DOHH2 (cell line): Measurements from ENCODE around the gene GABRA5.

ENCODE experiments used
- H3F3A ChIP-seq: fragments of 200-600 bp; sonication (generic), shearing (Covaris generic); 2 replicates; pipeline ENCODE4 v1.6.0; 2016; ENCODE audit warnings: antibody characterized with exemption, mild to moderate bottlenecking; ENCODE audit not compliant: control insufficient read depth, insufficient read depth
- H3K27ac ChIP-seq: fragments of 200-600 bp; sonication (generic); 2 replicates; pipeline ENCODE4 v1.5.1; 2014; ENCODE audit warnings: low read depth, mild to moderate bottlenecking, low read length, moderate library complexity
- H3K27me3 ChIP-seq: fragments of 200-600 bp; sonication (generic); 2 replicates; pipeline ENCODE4 v1.6.1; 2014; ENCODE audit warnings: mild to moderate bottlenecking, low read length, mixed read lengths; ENCODE audit not compliant: control insufficient read depth
- H3K36me3 ChIP-seq: fragments of 200-600 bp; sonication (generic); 2 replicates; pipeline ENCODE4 v1.6.1; 2014; ENCODE audit warnings: mild to moderate bottlenecking, low read length, moderate library complexity, mixed read lengths; ENCODE audit not compliant: control insufficient read depth
- H3K4me1 ChIP-seq: fragments of 200-600 bp; sonication (generic); 2 replicates; pipeline ENCODE4 v1.6.1; 2014; ENCODE audit warnings: mild to moderate bottlenecking, low read length, mixed read lengths; ENCODE audit not compliant: control insufficient read depth
- H3K4me2 ChIP-seq: fragments of 200-600 bp; sonication (generic); 2 replicates; pipeline ENCODE4 v1.6.0; 2014; ENCODE audit warnings: mild to moderate bottlenecking, low read length, moderate library complexity
- H3K4me3 ChIP-seq: fragments of 200-600 bp; sonication (generic); 2 replicates; pipeline ENCODE4 v1.5.1; 2014; ENCODE audit warnings: mild to moderate bottlenecking, low read length, mixed read lengths
- H3K79me2 ChIP-seq: fragments of 200-600 bp; sonication (generic); 2 replicates; pipeline ENCODE4 v1.6.1; 2014; ENCODE audit warnings: mild to moderate bottlenecking, low read length, mixed read lengths; ENCODE audit not compliant: control insufficient read depth
- H3K9me2 ChIP-seq: fragments of 200-600 bp; sonication (generic); replicated peaks from 2 replicates; pipeline ENCODE4 v1.6.1; 2014; ENCODE audit warnings: mild to moderate bottlenecking, low read length, mixed read lengths; ENCODE audit not compliant: control insufficient read depth
- H3K9me3 ChIP-seq: fragments of 200-600 bp; sonication (generic); 2 replicates; pipeline ENCODE4 v1.6.1; 2014; ENCODE audit warnings: antibody characterized with exemption, low read length, mixed read lengths; ENCODE audit not compliant: control insufficient read depth, insufficient read depth
- H4K20me1 ChIP-seq: fragments of 200-600 bp; sonication (generic); 2 replicates; pipeline ENCODE4 v1.6.0; 2014; ENCODE audit warnings: low read depth, mild to moderate bottlenecking, antibody characterized with exemption, low read length, moderate library complexity; ENCODE audit not compliant: control insufficient read depth, insufficient read depth
- EZH2phosphoT487 ChIP-seq: fragments of 200-600 bp; sonication (generic); IDR thresholded peaks from 2 replicates; pipeline ENCODE4 v1.6.1; 2017; ENCODE audit warnings: borderline replicate concordance, mild to moderate bottlenecking, antibody characterized with exemption, low read length, moderate library complexity, mixed read lengths
- TF ChIP-seq, protein P1 (sequence below): fragments of 200-600 bp; sonication (generic); IDR thresholded peaks from one replicate; pipeline ENCODE4 v1.5.1; 2014; ENCODE audit warnings: antibody characterized with exemption, mild to moderate bottlenecking, low read depth, low read length; ENCODE audit not compliant: poor library complexity, severe bottlenecking

GABRA5 gene

DNA sequence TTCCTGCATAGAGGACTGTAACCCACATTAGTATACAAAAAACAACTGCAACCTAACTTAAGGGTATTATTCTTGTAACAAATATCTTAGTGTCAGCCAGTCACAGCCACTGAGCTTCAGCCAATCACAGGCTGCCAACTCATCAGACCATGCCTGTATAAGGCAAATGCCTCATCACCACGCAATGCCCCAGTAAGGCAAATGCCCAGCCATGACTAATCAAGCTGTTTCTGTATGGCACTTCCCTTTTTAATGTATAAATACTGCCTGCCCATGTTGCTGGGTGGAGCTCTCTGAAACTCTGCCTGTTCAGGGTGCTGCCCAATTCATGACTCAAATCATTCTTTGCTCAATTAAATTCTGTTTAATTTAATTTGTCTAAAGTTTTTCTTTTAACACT lies 18.4 kb upstream of the GABRA5 start:
- Histone ChIP-seq H3K4me3 (no peak overlapping the region), H3K79me2 (no peaks in the 10 kb centered on the region), H3K36me3 (no peaks in the 10 kb centered on the region), H4K20me1 (no peaks in the 10 kb centered on the region), H3K9me2 (no peaks in the 10 kb centered on the region), H3K4me1 (no peaks in the 10 kb centered on the region), H3F3A (no peaks in the 10 kb centered on the region), H3K27me3 (no peaks in the 10 kb centered on the region), H3K9me3 (peaks cover 5% of the 10 kb centered on the region; the same call in 1 of the 2 replicates), H3K4me2 (no peak overlapping the region), H3K27ac (no peak overlapping the region)
- TF ChIP-seq, protein P1, sequence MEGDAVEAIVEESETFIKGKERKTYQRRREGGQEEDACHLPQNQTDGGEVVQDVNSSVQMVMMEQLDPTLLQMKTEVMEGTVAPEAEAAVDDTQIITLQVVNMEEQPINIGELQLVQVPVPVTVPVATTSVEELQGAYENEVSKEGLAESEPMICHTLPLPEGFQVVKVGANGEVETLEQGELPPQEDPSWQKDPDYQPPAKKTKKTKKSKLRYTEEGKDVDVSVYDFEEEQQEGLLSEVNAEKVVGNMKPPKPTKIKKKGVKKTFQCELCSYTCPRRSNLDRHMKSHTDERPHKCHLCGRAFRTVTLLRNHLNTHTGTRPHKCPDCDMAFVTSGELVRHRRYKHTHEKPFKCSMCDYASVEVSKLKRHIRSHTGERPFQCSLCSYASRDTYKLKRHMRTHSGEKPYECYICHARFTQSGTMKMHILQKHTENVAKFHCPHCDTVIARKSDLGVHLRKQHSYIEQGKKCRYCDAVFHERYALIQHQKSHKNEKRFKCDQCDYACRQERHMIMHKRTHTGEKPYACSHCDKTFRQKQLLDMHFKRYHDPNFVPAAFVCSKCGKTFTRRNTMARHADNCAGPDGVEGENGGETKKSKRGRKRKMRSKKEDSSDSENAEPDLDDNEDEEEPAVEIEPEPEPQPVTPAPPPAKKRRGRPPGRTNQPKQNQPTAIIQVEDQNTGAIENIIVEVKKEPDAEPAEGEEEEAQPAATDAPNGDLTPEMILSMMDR = no peak

DNA sequence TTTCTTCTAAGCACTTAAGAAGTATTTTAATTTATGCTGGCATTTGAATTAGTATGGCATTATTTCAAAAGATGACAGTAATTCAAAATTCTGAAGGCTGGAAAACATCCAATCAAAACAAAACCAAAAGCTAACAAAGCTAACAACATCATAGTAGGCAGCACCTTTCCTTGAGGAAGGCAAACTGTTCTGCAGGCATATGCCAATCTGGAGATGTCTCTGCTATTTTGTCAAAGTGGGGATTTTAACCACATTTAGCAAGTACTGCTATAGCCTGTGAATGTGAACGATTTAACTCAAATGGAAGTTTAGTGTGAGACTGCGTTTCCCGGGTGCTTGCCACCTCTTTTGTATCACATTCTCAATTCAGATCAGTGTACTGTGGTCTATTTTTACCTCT lies 16.7 kb upstream of the GABRA5 start:
- Histone ChIP-seq H3K36me3 (no peaks in the 10 kb centered on the region), H3K27ac (no peak overlapping the region), H3K9me2 (no peaks in the 10 kb centered on the region)

DNA sequence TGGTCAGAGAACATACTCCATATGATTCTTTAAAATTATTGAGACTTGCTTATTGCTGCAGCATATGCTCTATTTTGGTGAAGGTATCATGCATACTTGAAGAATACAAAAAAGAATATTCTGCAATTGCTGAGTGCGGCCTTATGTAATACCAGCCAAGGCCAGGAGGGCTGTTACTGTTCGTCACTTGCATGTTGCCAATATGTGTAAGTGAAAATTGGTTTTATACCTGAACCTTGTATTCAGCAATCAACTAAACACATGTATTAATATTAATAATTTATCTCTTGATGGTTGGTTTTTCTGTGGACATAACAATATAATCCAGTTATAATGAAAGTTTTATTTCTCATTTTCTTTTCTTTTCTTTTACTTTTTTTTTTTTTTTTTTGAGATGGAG lies 13.9 kb upstream of the GABRA5 start:
- H3K27me3 ChIP-seq = no peaks in the 10 kb centered on the region
- H3K4me2 ChIP-seq = no peak overlapping the region
- TF ChIP-seq, protein P1 = no peak
- TF ChIP-seq EZH2phosphoT487 = no peak
- H3K9me2 ChIP-seq = no peaks in the 10 kb centered on the region
- H3F3A ChIP-seq = no peaks in the 10 kb centered on the region
- no peaks in the 10 kb centered on the region for H4K20me1 ChIP-seq
- no peaks in the 10 kb centered on the region for H3K36me3 ChIP-seq
- H3K9me3 ChIP-seq = no peaks in the 10 kb centered on the region
- no peak overlapping the region for H3K4me3 ChIP-seq
- no peaks in the 10 kb centered on the region for H3K4me1 ChIP-seq
- no peaks in the 10 kb centered on the region for H3K79me2 ChIP-seq
- no peak overlapping the region for H3K27ac ChIP-seq

More for the DNA sequence above, 16.7 kb upstream of the GABRA5 start:
- Histone ChIP-seq H3K79me2 (no peaks in the 10 kb centered on the region), H3F3A (no peaks in the 10 kb centered on the region), H3K4me3 (no peak overlapping the region), H4K20me1 (no peaks in the 10 kb centered on the region), H3K27me3 (no peaks in the 10 kb centered on the region), H3K4me1 (no peaks in the 10 kb centered on the region), H3K9me3 (peaks cover 5% of the 10 kb centered on the region; the same call in 1 of the 2 replicates), H3K4me2 (no peak overlapping the region)
- TF ChIP-seq, protein P1 = no peak
- no peak for TF ChIP-seq EZH2phosphoT487

DNA sequence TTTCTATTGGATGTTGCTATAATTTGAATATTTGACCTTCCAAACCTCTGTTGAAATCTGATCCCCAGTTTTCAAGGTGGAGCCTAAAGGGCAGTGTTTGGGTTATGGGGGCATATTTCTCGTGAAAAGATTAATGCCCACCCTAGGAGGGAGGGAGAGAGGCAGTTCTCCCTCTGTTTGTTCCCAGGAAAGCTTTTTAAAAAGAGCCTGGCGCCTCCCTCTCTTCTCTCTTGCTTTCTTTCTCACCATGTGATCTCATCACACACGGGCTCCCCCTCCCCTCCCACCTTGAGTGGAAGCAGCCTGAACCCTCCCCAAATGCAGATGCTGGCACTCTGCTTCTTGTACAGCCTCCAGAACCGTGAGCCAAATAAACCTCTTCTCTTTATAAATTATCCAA lies 12.4 kb upstream of the GABRA5 start:
- H3K4me1 ChIP-seq = no peaks in the 10 kb centered on the region
- H3F3A ChIP-seq = no peaks in the 10 kb centered on the region
- no peak overlapping the region for H3K4me2 ChIP-seq
- no peaks in the 10 kb centered on the region for H3K79me2 ChIP-seq
- no peaks in the 10 kb centered on the region for H3K36me3 ChIP-seq
- no peak overlapping the region for H3K27ac ChIP-seq
- peaks cover 3% of the 10 kb centered on the region; the same call in 1 of the 2 replicates for H3K9me3 ChIP-seq
- H4K20me1 ChIP-seq = no peaks in the 10 kb centered on the region
- no peak overlapping the region for H3K4me3 ChIP-seq
- H3K9me2 ChIP-seq = no peaks in the 10 kb centered on the region
- H3K27me3 ChIP-seq = no peaks in the 10 kb centered on the region
- TF ChIP-seq EZH2phosphoT487 = no peak
- TF ChIP-seq, protein P1 = no peak
